Activated CD4-positive, alpha-beta T cell treated with anti-CD3 and anti-CD28 coated beads for 36 hours (primary cell): ENCODE results near the gene LTB. TPM values are rescaled to one million over a fixed set of nuclear protein-coding genes. Genes with fewer than 3 reads are reported as not detected.

Experiments
- ATAC-seq: fragments of 200-7000 bp; cut with Tn5 transposase; one replicate; pipeline ENCODE4 v1.10.0; 2021; ENCODE audit warnings: mild to moderate bottlenecking, moderate library complexity
- CTCF ChIA-PET: fragments of 350-600 bp; sonication (Branson Sonifier 250); formaldehyde crosslinking; loops from one replicate; lab custom pipeline; 2021; ENCODE audit warnings: antibody characterized with exemption; lab: Charles Lee
- POLR2A ChIA-PET: fragments of 350-600 bp; sonication (Branson Sonifier 250); formaldehyde crosslinking; loops from one replicate; lab custom pipeline; 2021; ENCODE audit warnings: antibody characterized with exemption, inconsistent platforms; lab: Charles Lee
- DNase-seq: peaks from one replicate; pipeline ENCODE4 v3.0.0-alpha.2; 2020
- H3K27ac Mint-ChIP-seq: one replicate; pipeline ENCODE4 v1.8.0; 2021; ENCODE audit warnings: mixed read lengths
- H3K27me3 Mint-ChIP-seq: one replicate; pipeline ENCODE4 v1.8.0; 2021; ENCODE audit warnings: mixed read lengths
- H3K36me3 Mint-ChIP-seq: one replicate; pipeline ENCODE4 v1.8.0; 2021; ENCODE audit warnings: low read depth, mixed read lengths
- H3K4me1 Mint-ChIP-seq: one replicate; pipeline ENCODE4 v1.8.0; 2021; ENCODE audit warnings: mixed read lengths
- H3K4me3 Mint-ChIP-seq: one replicate; pipeline ENCODE4 v1.8.0; 2021; ENCODE audit warnings: mild to moderate bottlenecking, moderate library complexity, mixed read lengths
- H3K9me3 Mint-ChIP-seq: one replicate; pipeline ENCODE4 v1.8.0; 2021; ENCODE audit warnings: low read depth, mixed read lengths
- intact Hi-C, 2 experiments: fragments of 100-400 bp; cut with DNase I in 1 of 2; cut with micrococcal nuclease in 1 of 2; formaldehyde crosslinking; loops; one replicate each; pipeline versions ENCODE4 v1.14.2 to v1.15.1; 2022 to 2024; cut with DNase I, micrococcal nuclease
- total RNA-seq, 2 experiments: library from RNA; stranded (reverse); gene quantifications; one replicate each; pipeline ENCODE4 v1.2.3, GENCODE V29; 2021

LTB gene
- total RNA-seq, 2 experiments from 2014 or later, result 44.9 to 73.3 TPM

- POLR2A ChIA-PET, result interaction anchor here (0.5 to 3.3 kb wide), 33 partner anchors 12 to 927 kb away, joined by 3 to 24 read pairs (median 4); partner anchors contain the start of genes BAG6, C6orf47, GPANK1 and HSPA1B
- ATAC-seq, result peak; percentile 77
- peaks cover 50% of the 10 kb centered on the region for H3K4me1 Mint-ChIP-seq
Observed at GRCh38 chr6:31541658-31542521, 40.3 kb downstream of the LTB start, which contains the start of gene DDX39B. DDX39B (minus strand) TSS chr6:31542003; CDS start chr6:31540532, 1,471 bp downstream.

DNA sequence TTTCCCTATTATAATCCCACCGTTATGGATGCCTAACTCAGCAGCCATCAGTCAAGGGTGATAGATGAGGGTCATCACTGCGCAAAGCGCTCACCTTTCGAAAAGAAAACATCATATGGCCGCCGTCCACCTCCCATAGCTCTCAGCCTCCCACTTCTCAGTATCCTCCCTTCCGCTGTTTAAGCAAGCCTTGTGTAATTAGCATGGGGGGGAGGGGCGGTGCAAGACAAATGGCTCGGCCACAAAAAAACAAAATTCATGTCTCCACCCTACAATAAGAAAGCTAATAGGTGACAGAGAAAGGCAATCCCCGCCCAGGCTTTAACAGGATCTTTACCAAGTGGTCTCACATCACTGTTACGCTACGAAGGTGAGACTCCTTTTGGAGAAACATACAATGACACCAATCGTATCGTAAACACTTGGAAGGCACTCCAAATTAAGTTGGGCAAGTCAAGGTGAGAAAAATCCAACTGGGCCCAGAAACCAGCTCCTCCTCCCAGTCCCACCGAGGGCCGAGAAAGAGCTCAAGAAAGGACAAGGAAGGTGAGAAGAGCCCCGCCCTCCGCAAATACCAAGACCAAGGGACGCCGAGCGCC is 41.1 kb downstream of the LTB start:
- DNase-seq (peak; percentile 77), ATAC-seq (peak; percentile 27)
- Mint-ChIP-seq H3K36me3 (peaks cover 53% of the 10 kb centered on the region), H3K4me3 (peak overlapping the region; percentile 79), H3K27me3 (no peaks in the 10 kb centered on the region), H3K27ac (peak overlapping the region; percentile 92), H3K4me1 (peaks cover 48% of the 10 kb centered on the region), H3K9me3 (no peaks in the 10 kb centered on the region)
- CTCF ChIA-PET, result interaction anchor here (0.5 to 15.4 kb wide), 22 partner anchors 10 to 627 kb away, joined by 3 to 658 read pairs (median 4); partner anchors contain the start of genes BAG6, C6orf47, LTB and NCR3
- POLR2A ChIA-PET, result interaction anchor here (0.6 to 3.3 kb wide), 30 partner anchors 12 to 1431 kb away, joined by 3 to 24 read pairs (median 4); partner anchors contain the start of genes BAG6, C6orf47, GPANK1 and HSPA1B
- intact Hi-C loops, result loop anchor here (1.0 to 10.0 kb wide), 9 partner anchors 47 to 926 kb away; partner anchors contain the start of genes AGPAT1 (in 1 of the 2), ATF6B (in 1 of the 2), MICA (in 1 of the 2) and MRPS18B (in 1 of the 2)

More at GRCh38 chr6:31541658-31542521, 40.3 kb downstream of the LTB start, which contains the start of gene DDX39B:
- Mint-ChIP-seq H3K9me3 (no peaks in the 10 kb centered on the region), H3K27ac (peak within 1 kb of the TSS; percentile 92), H3K36me3 (peaks cover 46% of the 10 kb centered on the region), H3K27me3 (no peaks in the 10 kb centered on the region), H3K4me3 (peak within 1 kb of the TSS; percentile 79)
- peak; percentile 96 for DNase-seq
- CTCF ChIA-PET, result interaction anchor here (0.5 to 15.4 kb wide), 22 partner anchors 9 to 628 kb away, joined by 3 to 658 read pairs (median 4); partner anchors contain the start of genes BAG6, C6orf47, LTB and NCR3
- intact Hi-C loops, result loop anchor here (1.0 to 10.0 kb wide), 14 partner anchors 48 to 927 kb away; partner anchors contain the start of genes AGPAT1 (in 1 of the 2), ATF6B (in 1 of the 2), BAG6 (in 1 of the 2) and MICA (in 1 of the 2)

GRCh38 chr6:31540640-31541039 is 41.6 kb downstream of the LTB start:
- ChIA-PET POLR2A (interaction anchor here (0.7 to 3.3 kb wide), 9 partner anchors 11 to 1431 kb away, joined by 3 to 24 read pairs (median 5); partner anchors contain the start of genes BAG6, GPANK1, PRRC2A and TNF), CTCF (interaction anchor here (0.6 to 15.4 kb wide), 9 partner anchors 8 to 576 kb away, joined by 3 to 658 read pairs (median 4); partner anchors contain the start of genes LTB and NCR3)
- Mint-ChIP-seq H3K4me3 (peak overlapping the region; percentile 79), H3K4me1 (peaks cover 48% of the 10 kb centered on the region), H3K9me3 (no peaks in the 10 kb centered on the region), H3K27me3 (no peaks in the 10 kb centered on the region), H3K27ac (peak overlapping the region; percentile 92), H3K36me3 (peaks cover 59% of the 10 kb centered on the region)
- ATAC-seq (no peak), DNase-seq (no peak)
- intact Hi-C loops, result loop anchor here (1.0 to 10.0 kb wide), 9 partner anchors 46 to 926 kb away; partner anchors contain the start of genes AGPAT1 (in 1 of the 2), ATF6B (in 1 of the 2), MICA (in 1 of the 2) and MRPS18B (in 1 of the 2)

- POLR2A ChIA-PET, result interaction anchor here (0.6 to 1.2 kb wide), 3 partner anchors 17 to 321 kb away, joined by 3 read pairs; no protein-coding TSS in a partner anchor
- ATAC-seq, result no peak
- peaks cover 76% of the 10 kb centered on the region for H3K36me3 Mint-ChIP-seq
- DNase-seq, result no peak
- peaks cover 57% of the 10 kb centered on the region for H3K4me1 Mint-ChIP-seq
- CTCF ChIA-PET, result interaction anchor here (0.7 to 1.7 kb wide), 4 partner anchors 13 to 59 kb away, joined by 3 to 10 read pairs (median 4); partner anchors contain the start of gene NCR3
- no peaks in the 10 kb centered on the region for H3K27me3 Mint-ChIP-seq
- H3K4me3 Mint-ChIP-seq, result peak overlapping the region; percentile 79
- no peaks in the 10 kb centered on the region for H3K9me3 Mint-ChIP-seq
- intact Hi-C loops, result no loop called here
- H3K27ac Mint-ChIP-seq, result peak overlapping the region; percentile 92
Observed at GRCh38 chr6:31538805-31539400, 43.3 kb downstream of the LTB start.

- no peaks in the 10 kb centered on the region for H3K27me3 Mint-ChIP-seq
- peak overlapping the region; percentile 28 for H3K27ac Mint-ChIP-seq
- H3K9me3 Mint-ChIP-seq, result no peaks in the 10 kb centered on the region
- peaks cover 57% of the 10 kb centered on the region for H3K4me1 Mint-ChIP-seq
- ATAC-seq (no peak), DNase-seq (no peak)
- peaks cover 89% of the 10 kb centered on the region for H3K36me3 Mint-ChIP-seq
- no peak overlapping the region for H3K4me3 Mint-ChIP-seq
- ChIA-PET CTCF (interaction anchor here (0.7 to 1.2 kb wide), 4 partner anchors 16 to 63 kb away, joined by 3 to 5 read pairs (median 4); no protein-coding TSS in a partner anchor), POLR2A (interaction anchor here (0.6 to 1.0 kb wide), 3 partner anchors 40 to 87 kb away, joined by 3 to 4 read pairs (median 3); partner anchors contain the start of gene TNF)
- intact Hi-C loops, result no loop called here
Observed at GRCh38 chr6:31535538-31536324, 46.5 kb downstream of the LTB start.

GRCh38 chr6:31534521-31535040 is 47.6 kb downstream of the LTB start:
- Mint-ChIP-seq H3K27me3 (no peaks in the 10 kb centered on the region), H3K4me3 (no peak overlapping the region), H3K9me3 (no peaks in the 10 kb centered on the region), H3K27ac (no peak overlapping the region), H3K4me1 (peaks cover 48% of the 10 kb centered on the region), H3K36me3 (peaks cover 89% of the 10 kb centered on the region)
- CTCF ChIA-PET, result no interaction called here
- intact Hi-C loops, result no loop called here
- no peak for ATAC-seq
- POLR2A ChIA-PET, result interaction anchor here (0.9 to 1.1 kb wide), 2 partner anchors 15 to 418 kb away, joined by 3 read pairs; no protein-coding TSS in a partner anchor
- DNase-seq, result no peak

- CTCF ChIA-PET, result interaction anchor here (0.6 kb wide), 1 partner anchor 440 kb away, joined by 3 read pairs; no protein-coding TSS in a partner anchor
- no peak overlapping the region for H3K4me3 Mint-ChIP-seq
- ATAC-seq (no peak), DNase-seq (no peak)
- peak overlapping the region; percentile 37 for H3K27ac Mint-ChIP-seq
- no peaks in the 10 kb centered on the region for H3K27me3 Mint-ChIP-seq
- intact Hi-C loops, result no loop called here
- POLR2A ChIA-PET, result interaction anchor here (0.9 to 1.1 kb wide), 2 partner anchors 16 to 418 kb away, joined by 3 read pairs; no protein-coding TSS in a partner anchor
- H3K9me3 Mint-ChIP-seq, result no peaks in the 10 kb centered on the region
- H3K4me1 Mint-ChIP-seq, result peaks cover 42% of the 10 kb centered on the region
- peaks cover 86% of the 10 kb centered on the region for H3K36me3 Mint-ChIP-seq
Observed at GRCh38 chr6:31534011-31534410, 48.2 kb downstream of the LTB start.

- Mint-ChIP-seq H3K4me3 (no peak overlapping the region), H3K9me3 (no peaks in the 10 kb centered on the region), H3K27ac (peak overlapping the region; percentile 42), H3K27me3 (no peaks in the 10 kb centered on the region), H3K36me3 (peaks cover 80% of the 10 kb centered on the region), H3K4me1 (peaks cover 37% of the 10 kb centered on the region)
- ATAC-seq, result no peak
- no peak for DNase-seq
- intact Hi-C loops, result no loop called here
- ChIA-PET POLR2A (interaction anchor here (0.9 to 1.1 kb wide), 2 partner anchors 17 to 419 kb away, joined by 3 read pairs; no protein-coding TSS in a partner anchor), CTCF (interaction anchor here (0.6 kb wide), 1 partner anchor 439 kb away, joined by 3 read pairs; no protein-coding TSS in a partner anchor)
Observed at GRCh38 chr6:31533455-31533841, 48.8 kb downstream of the LTB start.
